Naive thymus-derived CD8-positive, alpha-beta T cell (primary cell): ENCODE data around the gene PACS2. TPM values are rescaled to one million over a fixed set of nuclear protein-coding genes. Genes with fewer than 3 reads are reported as not detected.

Experiments used
- ATAC-seq, 2 donors: fragments of 150-1000 bp; cut with Tn5 transposase in 1 of 2; sonication (Bioruptor Pico), chemical (Tn5 transposase) in 1 of 2; 1 replicate in 1 of 2; 2 replicates in 1 of 2; pipeline ENCODE4 v1.10.0; 2021; ENCODE audit warnings: mild to moderate bottlenecking in 2 of 2, moderate library complexity in 2 of 2
- POLR2A ChIA-PET: fragments of 350-600 bp; sonication (Branson Sonifier 250); formaldehyde crosslinking; loops from one replicate; lab custom pipeline; 2021; ENCODE audit warnings: antibody characterized with exemption; lab: Charles Lee
- DNase-seq, 10 donors: peaks; one replicate each; pipeline versions ENCODE4 v3.0.0 to v3.0.0-alpha.2; 2020 to 2022
- H3K27ac Mint-ChIP-seq, 10 donors: one replicate each; pipeline ENCODE4 v1.8.0; 2020 to 2022; ENCODE audit warnings: mild to moderate bottlenecking in 10 of 10, mixed read lengths in 10 of 10, moderate library complexity in 4 of 10, inconsistent platforms in 1 of 10
- H3K27me3 Mint-ChIP-seq, 5 donors: one replicate each; pipeline ENCODE4 v1.8.0; 2021 to 2022; ENCODE audit warnings: mixed read lengths in 5 of 5
- H3K36me3 Mint-ChIP-seq, 3 donors: one replicate each; pipeline ENCODE4 v1.8.0; 2020 to 2022; ENCODE audit warnings: mixed read lengths in 3 of 3, mild to moderate bottlenecking in 2 of 3, inconsistent platforms in 1 of 3
- H3K4me1 Mint-ChIP-seq, 4 donors: one replicate each; pipeline ENCODE4 v1.8.0; 2021 to 2022; ENCODE audit warnings: mixed read lengths in 4 of 4
- H3K4me3 Mint-ChIP-seq, 10 donors: one replicate each; pipeline ENCODE4 v1.8.0; 2020 to 2022; ENCODE audit warnings: mild to moderate bottlenecking in 10 of 10, mixed read lengths in 10 of 10, moderate library complexity in 6 of 10, inconsistent platforms in 1 of 10
- H3K9me3 Mint-ChIP-seq, 9 donors: one replicate each; pipeline ENCODE4 v1.8.0; 2020 to 2022; ENCODE audit warnings: mixed read lengths in 9 of 9, mild to moderate bottlenecking in 3 of 9, inconsistent platforms in 1 of 9, moderate library complexity in 1 of 9
- polyA plus RNA-seq, 3 donors: library from polyadenylated mRNA; unstranded; fragments of 300-500 nt; fragmentation: Illumina TruSeq; gene quantifications; one replicate each; pipeline ENCODE4 v1.2.3, GENCODE V29; 2021
- total RNA-seq, 8 experiments: library from RNA in 2 of 8; stranded (reverse) in 2 of 8; gene quantifications; one replicate each; pipeline ENCODE4 v1.2.3 and lab custom pipeline; 2021 to 2026

PACS2 gene
- total and polyA plus RNA-seq, 5 experiments from 2014 or later: 1.7 to 82.1 (median 6.1) TPM

DNA sequence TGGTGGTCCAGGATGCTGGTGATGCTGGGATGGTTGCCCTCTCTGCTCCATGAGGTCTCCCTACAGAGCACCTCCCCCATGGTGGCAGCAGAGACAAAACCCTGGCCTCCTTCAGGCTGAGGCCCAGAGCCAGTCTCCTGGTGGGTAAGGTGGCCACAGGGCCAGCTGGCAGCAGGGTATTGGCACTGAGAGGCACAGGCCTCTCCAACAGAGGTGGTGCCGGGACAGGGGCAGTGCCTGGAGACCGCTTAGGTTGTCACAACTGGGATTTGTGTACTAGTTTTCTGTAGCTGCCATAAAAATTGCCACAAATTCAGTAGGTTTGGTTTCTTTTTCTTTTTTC, 99.0 kb downstream of the PACS2 start:
- Mint-ChIP-seq H3K27me3 (peaks cover 0 to 13% (median 6%) of the 10 kb centered on the region in 5 donors), H3K27ac (peak overlapping the region in 1 of 10 donors; percentile 37), H3K4me1 (peaks cover 2 to 19% (median 13%) of the 10 kb centered on the region in 4 donors), H3K4me3 (peak overlapping the region in 4 of 10 donors; percentile 31 to 67 (median 54)), H3K9me3 (peaks cover 0 to 2% (median 0%) of the 10 kb centered on the region in 9 donors), H3K36me3 (no peaks in the 10 kb centered on the region)
- DNase-seq: no peak
- POLR2A ChIA-PET: interaction anchor here (0.6 to 1.0 kb wide), 2 partner anchors 10 to 110 kb away, joined by 3 to 6 read pairs; no protein-coding TSS in a partner anchor
- ATAC-seq: no peak

DNA sequence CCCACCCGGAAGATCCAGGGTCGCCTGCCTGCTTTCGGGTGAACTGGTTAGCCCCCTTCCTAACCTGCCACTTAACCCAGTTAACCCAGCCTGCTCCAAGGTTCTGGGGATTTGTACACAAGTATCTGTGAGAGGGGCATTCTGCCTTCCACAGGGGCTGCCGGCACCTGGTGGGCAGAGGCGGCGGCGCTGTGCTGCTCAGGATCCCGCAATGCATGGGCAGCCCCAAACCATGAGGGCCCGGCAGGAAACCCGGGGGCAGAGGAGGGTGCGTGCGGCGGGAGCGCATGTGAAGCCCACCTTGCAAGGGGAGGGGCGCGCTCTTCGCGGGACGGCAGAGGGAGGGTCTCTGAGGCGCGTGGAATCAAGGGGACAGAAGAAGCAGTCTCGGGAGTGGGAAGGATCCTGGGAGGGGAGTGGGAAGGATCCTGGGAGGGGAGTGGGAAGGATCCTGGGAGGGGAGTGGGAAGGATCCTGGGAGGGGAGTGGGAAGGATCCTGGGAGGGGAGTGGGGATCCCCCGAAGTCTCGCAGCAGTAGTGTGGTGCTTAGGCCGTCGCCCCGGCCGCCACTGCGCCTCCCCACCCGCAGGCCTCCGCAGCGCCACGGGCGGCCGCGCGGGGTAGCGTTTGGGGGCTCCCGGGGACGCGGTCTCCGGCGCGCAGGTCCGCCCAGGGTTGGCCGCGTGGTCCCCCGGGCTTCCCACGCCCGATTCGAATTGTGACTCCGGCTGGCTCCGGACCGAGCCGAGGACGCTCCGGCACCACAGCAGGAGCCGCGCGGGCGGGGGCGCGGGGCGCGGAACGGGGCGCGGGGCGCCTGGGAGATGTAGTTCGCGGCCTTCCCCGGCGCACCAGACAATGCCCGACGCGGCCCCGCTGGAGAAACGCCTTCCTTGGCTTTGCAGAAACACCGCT, 100.2 kb downstream of the PACS2 start:
- peaks cover 0 to 24% (median 18%) of the 10 kb centered on the region in 4 donors for H3K4me1 Mint-ChIP-seq
- peak overlapping the region in 5 of 10 donors; percentile 66 to 89 (median 66) for H3K27ac Mint-ChIP-seq
- H3K4me3 Mint-ChIP-seq: peak overlapping the region; percentile 57 to 87 (median 80)
- H3K9me3 Mint-ChIP-seq: no peaks in the 10 kb centered on the region
- H3K27me3 Mint-ChIP-seq: peaks cover 0 to 13% (median 6%) of the 10 kb centered on the region in 5 donors
- no peaks in the 10 kb centered on the region for H3K36me3 Mint-ChIP-seq
- DNase-seq: peak; percentile 37 to 72 (median 64)
- peak; percentile 83 to 89 for ATAC-seq
- POLR2A ChIA-PET: interaction anchor here (0.7 to 1.3 kb wide), 4 partner anchors 17 to 74 kb away, joined by 4 to 5 read pairs (median 5); no protein-coding TSS in a partner anchor

DNA sequence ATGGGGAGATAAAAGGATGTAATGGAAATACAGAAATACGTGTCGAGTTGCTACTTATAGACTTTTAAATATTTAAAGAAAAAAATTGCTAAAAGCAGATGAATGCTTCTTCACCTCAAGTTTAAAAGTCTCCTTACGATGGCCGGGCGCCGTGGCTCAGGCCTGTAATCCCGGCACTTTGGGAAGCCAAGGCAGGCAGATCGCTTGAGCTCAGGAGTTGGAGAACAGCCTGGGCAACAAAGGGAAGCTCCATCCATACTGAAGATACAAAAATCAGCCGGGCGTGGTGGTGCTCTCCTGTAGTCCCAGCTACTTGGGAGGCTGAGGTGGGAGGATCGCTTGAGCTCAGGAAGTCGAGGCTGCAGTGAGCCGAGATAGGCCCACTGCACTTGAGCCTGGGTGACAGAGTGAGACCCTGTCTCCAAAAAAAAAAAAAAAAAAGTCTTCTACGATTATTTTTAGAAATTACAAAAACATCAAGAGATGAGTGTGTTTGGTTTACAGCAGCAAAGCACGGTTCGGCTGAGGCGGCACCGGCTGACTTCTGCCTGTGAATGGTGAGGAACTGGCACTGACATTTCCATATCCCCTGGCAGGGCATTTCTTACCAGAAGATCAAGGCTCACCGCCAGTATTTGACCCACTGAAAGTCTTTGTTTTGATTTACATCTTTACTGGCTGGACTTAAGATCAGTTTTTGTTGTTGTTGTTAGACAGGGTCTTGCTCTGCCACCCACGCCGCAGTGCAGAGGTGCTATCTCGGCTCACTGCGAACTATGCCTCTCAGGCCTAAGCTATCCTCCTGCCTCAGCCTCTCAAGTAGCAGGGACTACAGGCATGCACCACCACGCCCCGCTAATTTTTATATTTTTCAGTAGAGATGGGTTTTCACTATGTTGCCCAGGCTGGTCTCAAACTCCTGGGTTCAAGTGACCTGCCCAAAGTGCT, 101.2 kb downstream of the PACS2 start:
- POLR2A ChIA-PET: interaction anchor here (0.7 to 1.3 kb wide), 5 partner anchors 13 to 73 kb away, joined by 3 to 5 read pairs (median 5); no protein-coding TSS in a partner anchor
- no peak for ATAC-seq
- H3K4me3 Mint-ChIP-seq: peak overlapping the region; percentile 57 to 84 (median 78)
- DNase-seq: no peak
- H3K36me3 Mint-ChIP-seq: no peaks in the 10 kb centered on the region
- peaks cover under 1 to 25% (median 20%) of the 10 kb centered on the region in 4 donors for H3K4me1 Mint-ChIP-seq
- H3K9me3 Mint-ChIP-seq: no peaks in the 10 kb centered on the region
- H3K27me3 Mint-ChIP-seq: peaks cover 0 to 13% (median 6%) of the 10 kb centered on the region in 5 donors
- H3K27ac Mint-ChIP-seq: peak overlapping the region in 3 of 10 donors; percentile 15 to 66 (median 62)

DNA sequence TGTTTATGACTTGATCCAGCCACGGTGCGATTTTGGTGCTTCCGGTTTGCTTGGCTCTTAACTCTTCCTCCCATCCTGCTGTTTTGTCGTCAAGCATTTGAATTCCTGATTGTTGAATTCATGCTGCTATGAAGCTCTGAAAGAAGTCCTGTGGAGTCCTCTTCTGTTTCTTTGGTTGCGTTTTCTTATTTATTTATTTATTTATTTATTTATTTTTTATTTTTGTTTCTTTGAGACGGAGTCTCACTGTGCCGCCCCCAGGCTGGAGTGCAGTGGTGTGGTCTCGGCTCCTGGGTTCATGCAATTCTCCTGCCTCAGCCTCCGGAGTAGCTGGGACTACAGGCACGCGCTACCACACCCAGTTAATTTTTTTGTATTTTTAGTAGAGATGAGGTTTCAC, 102.1 kb downstream of the PACS2 start:
- DNase-seq (no peak), ATAC-seq (no peak)
- no peaks in the 10 kb centered on the region for H3K9me3 Mint-ChIP-seq
- POLR2A ChIA-PET: interaction anchor here (0.9 kb wide), 1 partner anchor 64 kb away, joined by 3 read pairs; no protein-coding TSS in a partner anchor
- H3K27me3 Mint-ChIP-seq: peaks cover 0 to 13% (median 6%) of the 10 kb centered on the region in 5 donors
- H3K4me1 Mint-ChIP-seq: peaks cover 7 to 31% (median 26%) of the 10 kb centered on the region in 4 donors
- no peaks in the 10 kb centered on the region for H3K36me3 Mint-ChIP-seq
- H3K4me3 Mint-ChIP-seq: peak overlapping the region in 9 of 10 donors; percentile 2 to 74 (median 42)
- H3K27ac Mint-ChIP-seq: peak overlapping the region in 2 of 10 donors; percentile 7 to 40

DNA sequence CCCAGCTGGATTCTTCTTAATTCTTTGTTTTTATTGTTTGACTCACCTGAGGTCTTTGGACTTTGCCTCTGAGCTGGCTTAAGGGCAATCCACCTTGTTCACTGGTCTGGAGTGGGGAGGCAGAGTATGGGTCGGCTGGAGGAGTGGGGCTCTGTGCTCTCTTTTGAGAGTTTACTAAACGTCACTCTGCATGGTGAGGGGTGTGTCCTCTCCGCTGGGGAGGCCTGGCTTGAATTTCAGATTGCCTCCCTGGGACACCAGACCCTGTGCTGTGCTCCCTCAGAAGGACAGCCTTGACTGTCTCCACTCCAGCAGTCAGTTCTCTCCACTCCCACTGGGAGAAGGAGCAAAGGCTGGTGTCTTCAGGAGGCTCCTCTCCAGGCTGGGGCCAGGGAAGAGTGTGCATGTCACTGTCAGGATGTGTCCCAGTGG, 103.2 kb downstream of the PACS2 start:
- no peaks in the 10 kb centered on the region for H3K9me3 Mint-ChIP-seq
- H3K4me3 Mint-ChIP-seq: peak overlapping the region in 8 of 10 donors; percentile 18 to 60 (median 35)
- H3K27me3 Mint-ChIP-seq: peaks cover 0 to 11% (median 5%) of the 10 kb centered on the region in 5 donors
- peak overlapping the region in 4 of 10 donors; percentile 4 to 52 (median 23) for H3K27ac Mint-ChIP-seq
- ATAC-seq: no peak
- POLR2A ChIA-PET: interaction anchor here (0.6 to 1.6 kb wide), 5 partner anchors 14 to 72 kb away, joined by 3 read pairs; no protein-coding TSS in a partner anchor
- no peak for DNase-seq
- no peaks in the 10 kb centered on the region for H3K36me3 Mint-ChIP-seq
- peaks cover 11 to 38% (median 34%) of the 10 kb centered on the region in 4 donors for H3K4me1 Mint-ChIP-seq

DNA sequence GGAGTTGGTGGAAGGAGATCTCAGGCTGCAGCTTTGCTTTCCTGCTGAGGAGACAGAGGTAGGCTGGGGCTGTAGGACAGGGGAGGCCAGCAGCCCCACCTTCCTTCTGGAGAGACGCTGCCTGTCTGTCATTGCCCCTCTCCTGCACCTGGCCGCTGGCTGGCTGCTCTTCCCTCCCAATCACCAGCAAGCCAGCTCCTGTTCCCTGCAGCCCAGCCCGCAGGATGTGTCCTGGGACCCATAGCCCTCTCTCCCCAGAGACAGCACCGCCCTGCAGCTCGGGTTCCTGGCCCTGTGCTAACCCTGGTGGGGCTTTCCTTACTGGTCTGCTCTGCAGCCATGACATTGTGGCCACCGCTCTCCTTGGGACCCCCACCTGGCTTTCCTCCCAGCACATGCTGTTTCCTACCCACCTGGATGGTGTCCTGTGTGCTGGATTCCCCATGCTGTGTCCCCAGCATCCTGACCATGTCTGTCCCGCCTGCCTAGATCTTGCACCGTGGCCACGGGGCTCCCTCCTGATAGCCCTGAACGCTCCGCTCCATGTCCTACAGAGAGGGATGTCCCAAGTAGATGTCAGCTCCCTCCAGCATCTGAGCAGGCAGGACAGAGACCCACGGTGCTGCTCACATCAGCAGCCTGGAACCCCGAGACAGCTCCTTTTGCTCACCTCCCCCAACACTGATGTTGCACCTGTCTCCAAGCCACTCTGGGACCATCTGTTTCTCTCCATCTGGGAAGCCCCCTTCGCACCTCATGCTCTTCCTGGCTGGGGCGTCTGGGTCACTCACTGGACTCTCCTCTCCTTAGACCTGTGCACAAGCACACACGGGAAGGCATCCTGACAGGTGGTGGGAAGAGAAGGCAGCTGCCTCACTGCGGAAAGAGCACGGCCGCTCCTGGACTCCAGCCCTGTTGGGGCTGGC, 104.0 kb downstream of the PACS2 start:
- peak overlapping the region; percentile 47 to 85 (median 66) for H3K4me3 Mint-ChIP-seq
- no peaks in the 10 kb centered on the region for H3K9me3 Mint-ChIP-seq
- POLR2A ChIA-PET: interaction anchor here (1.0 to 1.6 kb wide), 3 partner anchors 30 to 72 kb away, joined by 3 to 4 read pairs (median 3); no protein-coding TSS in a partner anchor
- peaks cover 11 to 35% (median 33%) of the 10 kb centered on the region in 4 donors for H3K4me1 Mint-ChIP-seq
- no peak for ATAC-seq
- H3K27me3 Mint-ChIP-seq: peaks cover 0 to 3% (median 0%) of the 10 kb centered on the region in 5 donors
- peak overlapping the region in 8 of 10 donors; percentile 19 to 80 (median 61) for H3K27ac Mint-ChIP-seq
- H3K36me3 Mint-ChIP-seq: no peaks in the 10 kb centered on the region
- no peak for DNase-seq

DNA sequence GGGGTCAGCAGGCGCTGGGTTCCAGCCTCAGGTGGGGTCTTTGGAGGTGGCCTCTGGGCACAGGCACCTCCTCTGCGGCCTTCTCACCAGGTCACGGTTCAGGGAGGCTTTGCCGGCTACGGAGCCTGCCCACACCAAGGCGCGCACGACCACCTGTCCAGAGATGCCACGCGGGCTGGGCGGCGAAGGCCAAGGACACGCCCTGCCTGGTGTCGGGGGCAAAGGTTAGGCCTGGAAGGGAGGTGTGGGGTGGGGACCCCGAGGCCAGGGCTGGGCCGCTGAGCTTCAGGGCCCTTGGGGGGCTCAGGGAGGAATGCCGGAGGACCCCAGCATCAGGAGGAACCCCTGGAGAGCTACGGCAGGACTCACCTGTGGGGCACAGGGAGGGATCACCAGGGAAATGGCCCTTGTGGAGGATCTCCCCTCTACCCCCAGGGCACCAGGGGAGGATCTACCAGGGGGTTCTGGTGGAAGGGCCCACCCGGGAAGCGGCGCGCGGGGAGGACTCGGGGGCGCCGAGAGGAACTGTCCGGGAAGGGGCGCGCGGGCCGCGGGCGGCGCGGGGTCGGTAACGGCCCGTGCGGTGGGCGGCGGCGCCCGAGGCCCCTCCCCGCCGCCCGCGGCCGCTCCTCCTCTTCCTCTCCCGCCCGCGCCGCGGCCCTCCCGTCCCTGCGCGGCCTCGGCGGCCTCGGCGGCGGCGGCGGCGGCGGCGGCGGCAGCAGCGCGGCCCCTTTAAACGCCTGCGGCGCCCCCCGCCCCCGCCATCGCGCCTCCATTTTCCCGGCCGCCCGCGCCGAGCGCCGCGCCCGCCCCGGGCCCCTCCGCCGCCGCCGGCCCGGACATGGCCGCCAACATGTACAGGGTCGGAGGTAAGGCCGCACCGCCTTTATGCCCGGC, 104.9 kb downstream of the PACS2 start, which contains the start of gene MTA1:
Gene MTA1 (plus strand): TSS at position 633 of the 897 bp plus-strand sequence. CDS start 209 bp downstream, at position 842.
- H3K27ac Mint-ChIP-seq: peak within 1 kb of the TSS; percentile 80 to 94 (median 88)
- POLR2A ChIA-PET: interaction anchor here (1.1 to 1.6 kb wide), 2 partner anchors 29 to 51 kb away, joined by 3 to 4 read pairs; no protein-coding TSS in a partner anchor
- H3K36me3 Mint-ChIP-seq: no peaks in the 10 kb centered on the region
- H3K4me3 Mint-ChIP-seq: peak within 1 kb of the TSS; percentile 80 to 94 (median 83)
- H3K4me1 Mint-ChIP-seq: peaks cover 12 to 36% (median 34%) of the 10 kb centered on the region in 4 donors
- no peaks in the 10 kb centered on the region for H3K27me3 Mint-ChIP-seq
- H3K9me3 Mint-ChIP-seq: no peaks in the 10 kb centered on the region
- ATAC-seq (peak; percentile 37 to 66), DNase-seq (peak in 7 of 10 donors; percentile 18 to 59 (median 40))

DNA sequence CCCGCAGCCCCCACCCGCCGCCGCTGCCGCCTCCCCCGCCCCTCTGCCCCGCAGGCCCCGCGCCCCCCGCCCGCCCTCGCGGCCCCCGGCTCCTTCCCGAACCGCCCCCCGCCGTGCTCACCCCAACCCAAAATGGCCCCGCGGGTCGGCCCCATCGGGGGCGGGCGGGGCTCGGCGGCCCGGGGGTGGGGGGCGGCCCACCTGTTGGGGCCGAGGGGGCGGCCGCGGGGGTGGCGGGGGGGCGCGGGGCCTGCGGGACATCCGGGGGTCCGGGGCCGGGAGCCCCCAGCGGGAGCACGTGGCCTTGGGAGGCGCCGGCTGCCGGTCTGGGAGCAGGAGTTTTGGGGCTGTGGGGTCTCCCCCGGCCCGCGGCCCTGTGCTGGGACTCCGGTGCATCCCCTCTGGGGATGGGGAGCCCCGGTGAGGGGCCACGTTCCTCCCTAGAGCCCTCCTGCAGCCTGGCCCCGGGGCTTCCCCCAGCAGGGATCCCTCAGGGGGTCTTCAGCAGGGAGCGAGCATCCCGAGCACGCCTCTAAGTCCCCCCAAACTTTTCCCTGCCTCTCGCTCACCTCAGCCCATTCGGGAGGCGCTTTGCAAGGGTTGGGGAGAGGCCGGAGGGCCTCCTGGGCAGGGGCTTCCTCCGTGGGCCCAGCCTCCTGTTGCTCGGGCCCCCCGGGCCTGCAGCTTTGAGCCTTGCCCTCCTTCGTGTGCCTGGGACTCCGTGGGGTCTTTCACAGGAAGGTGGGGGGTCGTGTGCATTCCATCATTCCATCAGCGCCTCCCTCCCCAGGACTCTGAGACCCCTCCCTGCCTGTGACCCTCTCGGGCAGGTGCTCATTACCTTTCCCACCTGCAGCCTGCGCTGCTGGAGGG, 105.8 kb downstream of the PACS2 start:
- peak overlapping the region; percentile 80 to 94 (median 88) for H3K27ac Mint-ChIP-seq
- H3K27me3 Mint-ChIP-seq: no peaks in the 10 kb centered on the region
- peak; percentile 15 to 16 for ATAC-seq
- peaks cover 0 to under 1% (median 0%) of the 10 kb centered on the region in 3 donors for H3K36me3 Mint-ChIP-seq
- POLR2A ChIA-PET: interaction anchor here (1.4 to 2.0 kb wide), 3 partner anchors 23 to 70 kb away, joined by 5 to 6 read pairs (median 5); partner anchors contain the start of genes TEDC1 and TEX22
- H3K4me3 Mint-ChIP-seq: peak overlapping the region; percentile 80 to 94 (median 83)
- peaks cover 12 to 33% (median 32%) of the 10 kb centered on the region in 4 donors for H3K4me1 Mint-ChIP-seq
- no peak for DNase-seq
- no peaks in the 10 kb centered on the region for H3K9me3 Mint-ChIP-seq
